Motor neuron (in vitro differentiated cells): ENCODE results near the gene LMF1. TPM values are rescaled to one million over a fixed set of nuclear protein-coding genes. Genes with fewer than 3 reads are reported as not detected.
"Not testable (repeated sequence)": the region's sequence is repeated elsewhere in the genome, so short reads cannot be mapped to it uniquely, and the experiment has no call there.

Experiments used
- ATAC-seq, 8 experiments: fragments of 200-7000 bp; cut with Tn5 transposase; replicated peaks in 6 of 8; 2 replicates each; pipeline ENCODE4 v1.8.0; 2021; ENCODE audit warnings: mild to moderate bottlenecking in 8 of 8, moderate library complexity in 8 of 8
- H3K27ac ChIP-seq, 2 donors: fragments of 250-450 bp; sonication (Bioruptor Pico); 2 replicates each; pipeline ENCODE4 v1.9.0; 2021; ENCODE audit warnings: antibody characterized with exemption in 2 of 2, mild to moderate bottlenecking in 2 of 2, moderate library complexity in 1 of 2
- H3K4me1 ChIP-seq, 2 donors: fragments of 250-450 bp; sonication (Bioruptor Pico); replicated peaks in 1 of 2; 2 replicates each; pipeline ENCODE4 v1.6.1; 2021; ENCODE audit warnings: antibody characterized with exemption in 2 of 2, mild to moderate bottlenecking in 2 of 2, moderate library complexity in 1 of 2
- H3K4me3 ChIP-seq, 5 donors: fragments of 250-450 bp; sonication (Bioruptor Pico); 2 replicates each; pipeline ENCODE4 v1.9.0; 2021; ENCODE audit warnings: antibody characterized with exemption in 5 of 5, mild to moderate bottlenecking in 5 of 5, moderate library complexity in 4 of 5
- WGBS, 10 experiments: fragments of 450-650 bp; shearing (Covaris generic); methylation state at CpG; one replicate each; pipeline ENCODE4 v1.0.0; 2022; 5-methylcytosine and 5-hydroxymethylcytosine counted together
- in situ Hi-C, 9 experiments: fragments of 400-800 bp; cut with MboI; loops; one replicate each; pipeline ENCODE4 v1.15.0; 2021; ENCODE audit warnings: low sequenced_read_pairs in 9 of 9, low pct_unique_long_range_greater_than_20kb in 2 of 9; ENCODE audit not compliant: unreplicated experiment in 9 of 9
- total RNA-seq, 8 experiments: library from RNA; unstranded; fragments of 300-600 nt; gene quantifications; 2 replicates each; pipeline versions ENCODE4 v1.2.3 to v1.2.4, GENCODE V29; 2022

The LMF1 gene
- total RNA-seq, 8 experiments from 2014 or later: 5.1 to 20.0 (median 9.2) TPM

DNA sequence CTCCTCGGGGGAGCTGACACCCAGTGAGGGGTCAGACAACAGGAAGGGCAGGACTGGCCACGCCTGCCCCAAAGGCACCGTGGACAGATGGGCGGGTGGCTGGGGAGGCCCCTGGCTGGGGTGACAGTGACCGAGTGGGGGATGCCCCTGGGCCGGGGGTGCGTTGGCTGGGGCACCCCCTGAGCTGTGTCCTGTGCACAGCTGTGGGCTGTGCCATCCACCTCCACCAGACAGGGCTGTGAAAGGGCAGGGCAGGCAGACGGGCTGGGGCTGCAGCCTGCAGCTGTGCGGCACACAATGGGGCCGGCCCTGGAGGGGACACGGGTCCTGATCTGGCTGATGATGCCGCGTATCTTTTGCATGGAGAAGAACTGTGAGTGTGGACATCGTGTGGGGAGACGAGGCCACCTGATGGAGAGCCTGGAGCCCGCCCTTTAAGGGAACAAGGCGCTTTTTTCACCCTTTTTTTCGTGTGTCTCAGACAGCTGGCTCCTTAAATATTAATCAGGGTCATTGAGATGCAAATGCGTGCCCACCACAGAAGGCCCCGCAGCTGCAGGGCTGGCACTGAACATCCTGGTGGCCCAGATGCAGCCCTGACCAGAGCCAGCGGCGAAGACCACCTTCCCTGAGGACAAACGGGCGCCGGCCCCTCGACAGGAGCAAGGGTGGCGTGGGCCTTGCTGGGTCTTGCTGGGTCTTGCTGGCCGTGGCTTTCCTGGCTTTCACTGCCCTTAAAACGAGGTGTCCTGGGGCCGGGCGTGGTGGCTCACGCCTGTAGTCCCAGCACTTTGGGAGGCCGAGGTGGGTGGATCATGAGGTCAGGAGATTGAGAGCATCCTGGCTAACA, 127.8 kb downstream of the LMF1 start:
- H3K4me3 ChIP-seq: no peak overlapping the region
- WGBS, 10 experiments: 17 to 80% (median 56%) methylated on average over 1 to 6 of the region's 33 CpGs; no CpG with 5 or more reads in 6 of the 10 experiments
- in situ Hi-C loops: no loop called here
- peak overlapping the region; percentile 71 to 85 for H3K27ac ChIP-seq
- ATAC-seq: peak in 5 of 8 experiments; percentile 28 to 51 (median 31)
- H3K4me1 ChIP-seq: peaks cover 16 to 25% of the 10 kb centered on the region in 2 donors

DNA sequence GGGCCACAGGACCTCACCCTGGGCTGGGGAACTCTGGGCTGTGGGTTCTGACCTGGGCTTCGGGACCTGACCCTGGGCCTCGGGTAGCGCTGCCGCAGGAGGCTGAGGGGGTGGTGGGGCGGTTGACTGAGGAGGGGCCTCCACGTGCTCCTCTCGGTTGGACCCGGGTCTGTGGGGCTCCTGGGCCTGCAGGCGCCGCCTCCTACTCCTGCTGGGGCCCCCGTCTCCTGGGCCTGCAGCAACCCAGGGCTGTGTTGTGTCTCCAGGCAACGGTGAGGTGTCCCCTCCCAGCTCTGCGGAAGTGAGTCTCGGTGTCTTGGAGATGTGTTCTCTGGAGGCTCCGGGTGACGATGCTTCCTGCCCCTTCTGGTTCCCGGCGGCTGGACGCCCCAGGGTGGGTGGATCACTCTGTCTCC, 128.7 kb downstream of the LMF1 start:
- H3K4me1 ChIP-seq: peaks cover 16 to 25% of the 10 kb centered on the region in 2 donors
- peak in 7 of 8 experiments; percentile 23 to 96 (median 95) for ATAC-seq
- in situ Hi-C loops: no loop called here
- H3K4me3 ChIP-seq: no peak overlapping the region
- WGBS, 10 experiments: 57 to 67% methylated on average over 6 to 10 of the region's 19 CpGs; no CpG with 5 or more reads in 8 of the 10 experiments
- peak overlapping the region; percentile 71 to 85 for H3K27ac ChIP-seq

DNA sequence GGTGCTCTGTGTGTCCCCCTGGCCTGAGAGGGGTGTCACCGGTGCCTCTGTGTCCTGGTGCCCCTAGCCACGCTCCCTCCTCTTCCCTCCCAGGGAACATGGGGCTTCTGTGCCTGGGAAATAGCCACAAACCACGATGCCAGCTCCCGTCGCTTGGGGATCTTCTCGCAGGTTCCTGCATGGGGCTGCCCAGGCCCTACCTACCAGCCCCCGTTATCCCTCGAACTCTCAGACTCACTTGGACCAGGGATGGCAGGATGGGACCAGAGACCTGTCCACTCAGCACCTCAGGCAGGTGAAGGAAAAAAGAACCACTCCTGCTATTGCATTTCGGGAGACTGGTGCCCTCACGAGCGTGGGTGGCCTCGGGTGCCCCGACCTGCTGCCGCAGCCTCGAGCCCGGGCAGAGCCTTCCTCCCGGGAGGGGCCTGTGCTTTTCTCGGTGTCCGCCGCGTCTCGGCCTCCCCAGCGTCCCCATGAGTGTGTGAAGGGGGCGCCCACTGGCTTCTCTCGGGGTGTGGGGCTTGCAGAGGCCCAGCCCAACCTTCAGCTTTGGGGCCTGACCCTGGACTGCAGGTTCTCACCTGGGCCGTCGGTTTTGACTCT, 129.2 kb downstream of the LMF1 start:
- Histone ChIP-seq H3K27ac (peak overlapping the region; percentile 20 to 63), H3K4me3 (no peak overlapping the region), H3K4me1 (peaks cover 16 to 25% of the 10 kb centered on the region in 2 donors)
- 20 to 40% methylated on average over 1 to 2 of the region's 27 CpGs; no CpG with 5 or more reads in 8 of the 10 experiments for WGBS, 10 experiments
- in situ Hi-C loops: no loop called here
- no peak for ATAC-seq

DNA sequence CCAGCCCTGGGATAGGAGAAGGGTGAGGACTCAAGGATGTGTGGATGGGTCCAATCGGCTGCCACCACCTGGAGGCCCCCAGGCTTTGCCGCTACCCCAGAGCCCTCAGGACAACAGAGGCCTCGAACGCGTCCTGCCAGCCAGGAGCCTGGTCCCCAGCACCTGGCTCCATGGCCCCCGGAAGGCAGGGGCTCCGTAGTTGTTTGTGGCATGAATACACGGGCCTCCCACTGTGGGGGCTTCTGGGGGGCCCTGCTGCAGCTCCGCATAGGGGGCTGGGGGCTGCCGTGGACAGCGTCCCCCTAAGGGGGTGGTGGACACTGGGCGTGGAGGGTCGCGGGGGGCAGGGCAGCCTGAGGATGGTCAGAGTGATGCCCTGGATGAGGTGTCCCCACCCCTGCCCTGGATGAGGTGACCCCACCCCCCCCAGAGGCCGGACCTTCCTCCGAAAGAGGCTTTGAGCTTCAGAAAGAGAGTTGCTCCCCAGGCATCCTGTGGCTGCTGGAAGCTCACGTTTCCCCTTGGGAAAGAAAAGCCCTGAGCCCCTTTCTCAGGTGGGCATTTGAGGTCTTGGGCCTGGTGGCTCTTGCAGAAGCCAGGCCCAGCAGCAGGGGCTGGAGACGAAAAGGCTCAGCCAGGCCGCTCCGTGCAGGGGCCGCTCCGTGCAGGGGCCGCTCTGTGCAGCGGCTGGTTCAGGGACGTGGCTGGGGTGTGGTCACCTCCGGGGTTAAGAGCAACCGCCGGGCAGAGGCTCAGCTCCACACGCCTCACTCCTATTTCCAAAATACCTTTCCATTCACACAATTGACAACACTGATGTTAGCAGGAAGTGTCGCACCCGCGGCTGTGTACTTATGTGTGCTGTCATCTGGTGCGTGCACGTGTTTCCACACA, 130.0 kb downstream of the LMF1 start:
- Histone ChIP-seq H3K4me3 (no peak overlapping the region), H3K4me1 (peaks cover 16 to 25% of the 10 kb centered on the region in 2 donors), H3K27ac (no peak overlapping the region)
- in situ Hi-C loops: no loop called here
- no peak for ATAC-seq
- WGBS, 10 experiments: 50 to 89% (median 80%) methylated on average over 2 to 9 of the region's 34 CpGs; no CpG with 5 or more reads in 7 of the 10 experiments

DNA sequence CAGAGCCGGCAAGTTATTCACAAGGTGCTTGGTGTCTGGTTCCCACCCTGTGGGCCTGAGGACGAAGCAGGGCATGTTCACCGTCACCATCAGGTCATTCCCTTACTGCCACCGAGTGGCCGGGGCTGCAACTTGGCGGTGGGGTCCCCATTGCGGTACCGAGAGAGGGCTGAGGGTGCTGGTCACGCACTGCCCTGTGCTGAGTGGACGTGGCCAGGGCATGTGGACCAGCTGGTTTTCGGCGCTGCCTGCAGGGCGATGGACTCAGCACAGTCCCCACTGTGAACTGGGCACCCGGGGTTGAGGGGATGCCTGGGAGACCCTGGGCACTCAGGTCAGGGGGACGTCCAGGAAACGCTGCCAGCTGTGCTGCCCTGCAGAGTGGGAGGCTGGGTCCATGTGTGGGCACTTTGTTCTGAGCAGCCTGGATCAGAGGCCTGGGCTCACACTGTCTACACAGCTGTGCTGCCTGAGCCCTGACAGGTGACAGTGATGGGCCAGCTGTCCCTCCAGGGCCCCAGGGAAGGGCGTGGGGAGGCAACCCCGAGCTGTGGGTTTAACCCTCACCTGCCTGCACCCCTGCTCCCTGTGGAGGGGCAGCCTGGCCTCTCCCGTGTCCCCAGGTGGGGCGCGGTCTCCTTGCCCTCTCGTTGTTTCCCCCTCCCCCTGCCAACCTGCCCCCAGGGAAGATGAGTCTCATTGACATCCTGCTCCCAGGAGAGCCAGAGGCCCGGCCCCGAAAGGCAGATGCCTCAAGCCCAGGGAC, 131.0 kb downstream of the LMF1 start:
- ATAC-seq: no peak
- peaks cover 16 to 25% of the 10 kb centered on the region in 2 donors for H3K4me1 ChIP-seq
- 83 to 100% (median 90%) methylated on average over 1 to 2 of the region's 24 CpGs; no CpG with 5 or more reads in 7 of the 10 experiments for WGBS, 10 experiments
- H3K27ac ChIP-seq: no peak overlapping the region
- no peak overlapping the region for H3K4me3 ChIP-seq
- in situ Hi-C loops: no loop called here

DNA sequence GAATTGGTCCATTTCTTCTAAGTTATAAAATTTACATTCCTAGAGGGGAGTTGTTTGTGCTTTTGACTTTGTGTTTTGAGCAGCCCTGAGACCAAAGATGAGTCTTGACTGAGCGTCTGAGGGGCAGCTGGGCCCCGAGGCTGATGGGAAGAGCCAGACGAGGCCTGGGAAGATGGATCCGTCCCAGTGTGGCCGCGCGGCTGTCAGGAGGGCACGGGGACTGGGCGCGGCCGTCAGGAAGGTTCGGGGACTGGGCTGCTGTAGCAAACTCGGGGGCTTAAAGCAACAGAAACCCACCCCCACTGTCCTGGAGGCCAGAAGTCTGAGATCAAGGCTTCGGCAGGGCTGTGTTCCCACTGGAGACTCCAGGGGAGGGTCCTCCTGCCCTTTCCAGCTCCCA, 132.0 kb downstream of the LMF1 start:
- in situ Hi-C loops: no loop called here
- WGBS, 10 experiments: 53 to 100% (median 77%) methylated on average over 1 to 12 of the region's 14 CpGs; no CpG with 5 or more reads in 3 of the 10 experiments
- H3K4me1 ChIP-seq: peaks cover 16 to 25% of the 10 kb centered on the region in 2 donors
- H3K4me3 ChIP-seq: no peak overlapping the region
- no peak overlapping the region for H3K27ac ChIP-seq
- ATAC-seq: no peak

DNA sequence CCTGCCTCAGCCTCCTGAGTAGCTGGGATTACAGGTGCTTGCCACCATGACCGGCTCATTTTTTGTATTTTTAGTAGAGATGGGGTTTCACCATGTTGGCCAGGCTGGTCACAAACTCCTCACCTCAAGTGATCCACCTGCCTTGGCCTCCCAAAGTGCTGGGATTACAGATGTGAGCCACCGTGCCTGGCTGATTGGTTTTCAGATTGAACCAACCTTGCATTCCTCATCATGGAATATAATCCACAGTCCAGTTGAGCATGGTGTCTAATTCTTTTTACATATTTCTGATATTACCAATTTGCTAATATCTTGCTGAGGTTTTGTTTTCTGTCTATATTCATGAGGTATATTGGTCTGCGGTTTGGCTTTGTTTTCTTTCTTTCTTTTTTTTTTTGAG, 134.0 kb downstream of the LMF1 start:
- H3K4me3 ChIP-seq, H3K27ac ChIP-seq, ATAC-seq, in situ Hi-C loops: not testable (repeated sequence)
- 43 to 100% (median 67%) methylated on average over 1 to 3 of the region's 3 CpGs; no CpG with 5 or more reads in 1 of the 10 experiments for WGBS, 10 experiments
- H3K4me1 ChIP-seq: peaks cover 2 to 12% of the 10 kb centered on the region in 2 donors

DNA sequence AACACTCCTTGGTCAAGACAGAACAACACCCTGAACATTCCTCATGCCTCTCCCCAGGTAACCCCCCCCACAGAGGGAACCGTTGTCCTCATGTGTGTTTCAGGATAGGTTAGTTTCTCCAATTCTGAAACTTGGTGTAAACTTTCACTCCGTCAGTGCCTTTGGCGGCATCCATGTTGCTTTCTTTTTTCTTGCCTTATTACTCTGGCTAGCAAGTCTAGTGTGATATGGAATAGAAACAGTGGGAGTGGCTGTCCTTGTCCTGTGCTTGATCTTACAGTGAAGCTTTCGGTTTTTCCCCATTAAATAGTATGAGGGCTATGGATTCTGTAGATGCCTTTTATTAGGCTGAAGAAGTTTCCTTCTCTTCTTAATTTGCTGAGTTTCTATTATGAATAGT, 134.6 kb downstream of the LMF1 start:
- H3K4me3 ChIP-seq: no peak overlapping the region
- peaks cover 0 to 6% of the 10 kb centered on the region in 2 donors for H3K4me1 ChIP-seq
- ATAC-seq: no peak
- WGBS, 10 experiments: 50 to 100% (median 71%) methylated on average over 1 to 4 of the region's 4 CpGs; no CpG with 5 or more reads in 1 of the 10 experiments
- in situ Hi-C loops: no loop called here
- H3K27ac ChIP-seq: no peak overlapping the region

DNA sequence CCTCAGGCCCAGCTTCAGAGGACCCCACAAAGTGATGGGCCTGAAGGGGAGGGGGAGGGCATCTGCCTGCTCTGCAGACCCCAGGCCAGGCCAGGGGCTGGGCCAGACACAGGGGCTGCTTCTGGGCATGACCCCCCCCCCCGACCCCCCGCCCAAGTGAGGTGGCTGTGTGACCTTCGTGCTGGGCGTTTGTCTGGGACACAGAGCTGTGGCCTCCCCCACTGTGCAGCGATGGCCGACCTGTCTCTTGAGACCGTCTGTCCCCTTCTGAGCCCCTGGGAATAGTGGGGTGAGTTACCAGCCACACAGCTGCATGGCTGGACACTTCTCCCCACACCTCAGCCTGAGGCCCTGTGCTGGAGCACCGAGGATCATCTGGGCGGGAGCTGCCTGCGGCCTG, 135.4 kb downstream of the LMF1 start:
- no peak for ATAC-seq
- H3K4me1 ChIP-seq: peaks cover 0 to 4% of the 10 kb centered on the region in 2 donors

DNA sequence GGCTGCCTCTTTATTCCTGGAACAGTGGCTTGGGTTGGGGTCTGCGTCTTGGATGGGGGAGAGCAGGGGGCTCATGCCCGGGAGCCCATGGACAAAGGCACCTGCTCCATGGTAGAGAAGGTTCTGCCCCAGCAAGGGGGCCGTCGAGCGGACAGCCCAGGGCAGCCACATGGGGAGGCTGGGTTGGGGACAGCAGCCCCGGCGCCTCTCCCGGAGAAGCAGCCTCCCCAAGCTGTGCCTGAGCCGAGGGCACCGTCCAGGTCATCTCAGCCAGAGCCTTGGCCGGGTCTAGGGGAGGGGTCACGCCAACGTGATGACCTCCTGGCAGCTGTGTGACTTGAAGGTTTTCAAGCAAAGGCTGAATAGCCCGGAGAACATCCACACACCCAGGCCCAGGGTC, 137.4 kb downstream of the LMF1 start:
- Histone ChIP-seq H3K4me3 (no peak overlapping the region), H3K27ac (no peak overlapping the region), H3K4me1 (no peaks in the 10 kb centered on the region)
- ATAC-seq: no peak
- in situ Hi-C loops: no loop called here
- WGBS, 10 experiments: 86% methylated on average over 1 of the region's 14 CpGs; no CpG with 5 or more reads in 9 of the 10 experiments

More for the DNA sequence above, 135.4 kb downstream of the LMF1 start:
- WGBS, 10 experiments: 80 to 96% methylated on average over 1 to 5 of the region's 10 CpGs; no CpG with 5 or more reads in 8 of the 10 experiments
- H3K4me3 ChIP-seq: no peak overlapping the region
- H3K27ac ChIP-seq: no peak overlapping the region
- in situ Hi-C loops: no loop called here

DNA sequence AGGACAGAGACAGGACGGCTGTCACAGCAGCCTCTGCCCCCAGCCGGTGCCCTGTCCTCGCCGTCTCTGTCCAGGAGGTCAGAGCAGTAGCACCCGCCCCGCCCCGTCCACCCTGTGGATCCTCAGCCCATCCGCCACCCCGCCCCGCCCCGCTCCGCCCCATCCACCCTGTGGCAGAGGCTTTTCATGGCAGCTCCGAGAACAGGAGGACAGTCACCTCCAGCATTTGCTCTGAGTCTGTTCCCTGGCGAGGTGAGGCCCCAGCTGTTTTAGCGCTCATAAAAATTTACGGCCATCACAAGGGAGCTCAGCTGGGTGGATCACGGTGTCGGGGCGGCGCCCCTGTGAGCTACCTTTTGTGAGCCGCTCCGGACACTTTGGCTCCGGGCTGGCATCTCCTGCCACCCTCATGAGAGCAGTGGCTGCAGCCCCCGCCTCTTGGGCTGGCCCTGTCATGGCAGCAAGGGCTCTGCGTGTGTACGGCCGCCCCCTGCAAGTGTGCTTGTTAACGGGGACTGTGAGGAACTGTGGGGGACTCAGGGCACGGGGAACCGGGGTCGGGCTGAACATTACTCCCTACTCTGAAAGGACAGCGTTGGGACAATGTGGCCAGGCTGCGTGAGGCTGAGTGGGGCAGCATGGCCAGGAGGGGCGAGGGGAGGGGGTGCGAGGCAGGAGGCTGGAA, 138.0 kb downstream of the LMF1 start:
- H3K27ac ChIP-seq: no peak overlapping the region
- no peaks in the 10 kb centered on the region for H3K4me1 ChIP-seq
- H3K4me3 ChIP-seq: no peak overlapping the region
- 20 to 71% (median 60%) methylated on average over 1 to 12 of the region's 35 CpGs; no CpG with 5 or more reads in 7 of the 10 experiments for WGBS, 10 experiments
- in situ Hi-C loops: no loop called here
- ATAC-seq: peak in 4 of 8 experiments; percentile 19 to 33 (median 23)
